Vagina (tissue), 2 donors: ENCODE measurements around the gene MS4A6A.
"Not testable (repeated sequence)": the region's sequence is repeated elsewhere in the genome, so short reads cannot be mapped to it uniquely, and the experiment has no call there.

Experiments used
- POLR2A ChIP-seq, 2 donors: fragments of 450-650 bp; IDR thresholded peaks; one replicate each; pipeline ENCODE4 v1.6.1; 2017; ENCODE audit warnings: antibody characterized with exemption in 2 of 2, mild to moderate bottlenecking in 2 of 2, moderate library complexity in 2 of 2
- POLR2AphosphoS5 ChIP-seq, 2 donors: sonication (generic); formaldehyde crosslinking; IDR thresholded peaks; one replicate each; pipeline ENCODE4 v1.9.0; 2017; ENCODE audit warnings: antibody characterized with exemption in 2 of 2, mild to moderate bottlenecking in 2 of 2, low read depth in 1 of 2; ENCODE audit not compliant: insufficient read depth in 1 of 2

DNA sequence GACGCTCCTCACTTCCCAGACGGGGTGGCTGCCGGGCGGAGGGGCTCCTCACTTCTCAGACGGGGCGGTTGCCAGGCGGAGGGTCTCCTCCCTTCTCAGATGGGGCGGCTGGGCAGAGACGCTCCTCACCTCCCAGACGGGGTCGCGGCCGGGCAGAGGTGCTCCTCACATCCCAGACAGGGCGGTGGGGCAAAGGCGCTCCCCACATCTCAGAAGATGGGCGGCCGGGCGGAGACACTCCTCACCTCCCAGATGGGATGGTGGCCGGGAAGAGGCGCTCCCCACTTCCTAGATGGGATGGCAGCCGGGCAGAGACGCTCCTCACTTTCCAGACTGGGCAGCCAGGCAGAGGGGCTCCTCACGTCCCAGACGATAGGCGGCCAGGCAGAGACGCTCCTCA, 18.5 kb upstream of the MS4A6A start:
- not testable (repeated sequence) for TF ChIP-seq POLR2A (IDR thresholded peaks at IDR 0.05); POLR2AphosphoS5 (IDR thresholded peaks at IDR 0.05; ENCODE audit: insufficient read depth in 1 of 2, low read depth in 1 of 2)
